ENCODE measurements around the gene HS3ST4.
"Not testable (repeated sequence)": the region's sequence is repeated elsewhere in the genome, so short reads cannot be mapped to it uniquely, and the experiment has no call there.

The HS3ST4 gene

DNA sequence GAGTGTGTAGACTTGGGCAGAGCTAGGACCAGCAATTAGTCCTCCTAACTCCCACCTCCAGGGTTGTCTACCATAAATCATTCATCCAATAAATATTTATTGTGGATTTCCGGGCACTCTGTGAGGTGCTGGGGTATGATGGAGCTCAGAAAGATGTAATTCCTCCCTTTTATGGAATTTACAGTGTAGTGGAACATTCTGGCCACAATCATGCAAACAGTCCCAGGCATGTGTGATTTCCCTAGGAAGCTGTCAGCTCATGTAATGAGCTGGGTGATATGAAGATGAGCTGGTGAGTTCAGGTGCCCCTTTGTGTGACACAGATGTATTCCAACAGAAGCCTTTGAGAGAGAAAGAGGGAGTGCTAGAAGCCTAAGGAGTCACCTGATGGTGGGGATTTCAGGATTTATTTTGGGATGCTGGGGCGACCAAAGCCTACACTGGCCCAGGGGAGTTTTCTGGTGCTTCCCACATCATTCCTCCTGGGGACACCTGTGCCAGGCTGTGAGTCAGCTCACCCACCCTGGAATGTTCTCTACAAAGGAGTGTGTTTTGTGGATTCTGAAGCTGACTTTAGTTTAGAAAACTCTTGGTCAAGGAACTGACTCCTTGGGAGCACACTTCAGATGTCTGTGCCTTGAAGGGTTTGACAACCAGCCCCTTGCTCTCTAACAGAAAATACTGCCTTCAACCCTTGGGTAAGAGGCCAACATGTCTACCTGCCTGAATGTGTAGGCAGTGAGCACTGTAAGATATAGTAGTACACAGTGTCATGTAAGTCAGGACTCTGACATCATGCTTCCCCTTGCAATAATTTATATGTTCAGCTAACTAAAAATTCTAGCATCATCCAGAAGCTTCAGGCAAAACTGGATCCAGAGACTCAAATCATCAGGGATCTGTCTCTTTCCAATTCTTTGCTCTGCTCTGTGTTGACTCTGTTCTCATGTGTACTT is 42.9 kb downstream of the HS3ST4 start:
- no peak for DNase-seq

DNA sequence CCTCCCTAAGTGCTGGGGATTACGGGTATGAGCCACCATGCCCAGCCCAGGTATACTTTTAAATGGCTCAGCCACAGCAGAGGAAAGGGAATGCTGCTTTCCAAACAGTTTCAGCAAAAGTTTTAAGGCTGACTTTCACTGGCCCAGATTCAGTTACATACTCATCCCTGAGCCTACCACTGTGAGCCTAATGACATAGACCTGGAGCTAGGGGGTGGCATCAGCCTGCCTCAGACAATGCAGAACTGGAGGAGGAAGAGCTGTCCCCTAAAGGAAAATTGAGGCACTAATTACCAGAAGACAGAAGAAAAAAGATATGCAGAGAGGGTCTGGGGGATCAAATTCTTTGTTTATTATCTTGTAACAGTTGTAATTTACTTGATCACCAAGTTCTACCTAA is 43.9 kb downstream of the HS3ST4 start:
- DNase-seq, result no peak

DNA sequence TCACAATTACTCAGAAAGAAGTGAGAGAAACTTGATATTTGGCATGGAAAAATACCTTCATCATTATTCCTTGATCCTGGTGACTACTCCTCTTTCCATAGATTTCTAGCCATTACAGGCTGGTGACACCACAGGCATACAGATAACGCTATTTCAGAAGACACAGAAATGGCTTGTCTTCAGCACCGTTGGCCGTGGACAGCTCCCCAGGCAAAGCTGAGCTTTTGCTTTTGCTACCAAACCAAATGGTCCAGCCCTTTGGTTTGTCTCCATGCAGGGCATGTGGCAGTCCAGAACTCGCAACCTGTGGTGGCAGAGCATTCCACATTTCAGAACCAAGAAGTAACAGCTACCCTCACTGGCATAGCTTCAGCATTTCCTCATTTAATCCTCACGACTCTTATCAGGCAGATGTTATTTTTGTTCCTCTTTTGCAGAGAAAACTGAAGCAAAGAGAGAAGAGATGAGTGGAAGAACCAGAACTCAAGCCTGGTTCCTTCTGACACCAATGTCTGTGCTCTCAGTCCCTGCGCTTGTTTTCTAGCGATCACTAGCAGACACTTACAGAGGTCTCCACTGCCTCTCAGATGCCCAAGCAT is 55.5 kb downstream of the HS3ST4 start:
- DNase-seq, result no peak

DNA sequence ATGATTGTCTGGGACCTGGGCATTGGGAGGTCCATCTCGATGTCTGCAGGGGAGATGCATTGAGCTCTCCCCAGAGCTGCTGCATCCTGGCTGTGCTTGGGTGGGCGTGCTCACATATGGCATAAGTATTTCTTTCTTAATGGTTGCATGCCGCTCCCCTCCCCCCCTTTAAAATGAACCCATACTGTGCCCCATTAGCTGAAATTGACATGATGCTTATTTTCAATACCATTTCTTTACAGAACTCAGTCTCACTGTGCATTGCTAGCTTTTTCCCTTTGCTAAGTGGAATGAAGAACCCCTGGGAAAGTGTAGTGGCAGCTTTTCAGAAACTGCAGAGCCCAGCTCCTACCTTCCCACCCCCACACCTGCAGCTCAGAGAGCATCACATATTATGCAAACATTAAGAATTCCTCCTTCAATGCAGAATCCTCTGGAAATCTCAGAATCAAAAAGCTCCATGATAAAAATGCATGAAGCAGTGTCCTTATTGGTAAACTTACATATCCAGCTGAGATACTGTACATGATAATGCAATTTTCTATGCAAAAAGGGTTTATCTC is 56.4 kb downstream of the HS3ST4 start:
- DNase-seq, result no peak

DNA sequence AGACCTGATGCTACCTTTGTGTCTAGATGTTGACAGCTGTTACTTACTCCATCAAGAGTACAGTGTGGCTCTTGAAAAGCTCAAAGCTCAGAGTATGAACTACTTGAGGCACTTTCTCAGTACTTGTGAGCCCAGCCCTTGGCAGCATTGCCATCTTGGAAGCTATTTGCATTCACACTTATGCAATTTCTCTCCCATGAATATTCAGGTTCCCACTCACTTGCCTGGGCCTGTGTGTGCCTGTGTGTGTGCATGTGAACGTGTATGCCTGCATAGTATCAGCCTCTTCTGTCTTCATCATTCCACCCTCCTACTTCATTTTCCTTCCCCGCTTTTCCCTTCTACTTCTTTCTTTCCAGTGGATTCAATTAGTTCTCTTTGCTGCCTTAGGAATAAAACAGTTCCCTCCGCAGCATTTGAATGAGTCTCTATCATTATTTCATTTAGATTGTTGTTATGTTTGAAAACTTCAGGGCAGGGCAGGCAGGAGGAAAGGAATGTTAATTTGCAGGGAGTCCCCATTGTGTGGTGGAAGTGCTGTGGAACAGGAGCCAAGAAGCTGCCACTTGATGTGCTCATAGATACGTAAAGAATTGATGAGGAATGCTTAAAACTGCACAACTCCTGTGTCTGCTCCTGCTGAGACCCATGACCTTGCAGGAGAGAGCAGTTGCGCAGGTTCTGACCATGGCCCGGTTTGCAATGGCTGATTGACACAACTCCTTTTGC is 58.9 kb downstream of the HS3ST4 start:
- DNase-seq, result no peak

DNA sequence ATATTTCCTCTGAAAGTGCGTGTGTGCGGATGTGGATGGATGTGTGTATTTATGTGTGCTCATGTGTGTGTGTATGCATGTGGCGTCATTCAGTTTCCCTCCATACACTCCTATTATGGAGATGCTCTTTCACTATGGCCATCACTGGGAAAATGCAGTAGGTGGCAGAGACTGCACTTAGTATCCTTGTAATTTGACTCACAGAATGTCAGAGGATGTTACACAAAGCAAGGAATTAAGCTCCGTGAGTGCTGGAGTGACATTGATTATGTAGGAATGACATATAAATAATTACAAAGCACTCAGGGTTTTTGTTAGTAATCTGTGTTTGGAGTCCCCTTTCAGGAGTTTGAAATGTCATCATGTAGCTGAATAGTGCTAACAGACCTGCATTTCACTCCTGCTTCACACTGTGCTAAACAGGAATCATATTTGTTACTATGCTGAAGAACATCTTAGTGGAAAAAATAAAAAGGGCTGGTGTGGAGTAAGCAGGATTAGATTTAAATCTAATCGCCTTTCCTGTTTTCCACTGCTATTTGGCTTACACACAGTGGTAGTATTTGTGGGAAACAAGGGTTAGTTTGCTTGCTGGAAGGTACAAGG is 59.6 kb downstream of the HS3ST4 start:
- no peak for DNase-seq

DNA sequence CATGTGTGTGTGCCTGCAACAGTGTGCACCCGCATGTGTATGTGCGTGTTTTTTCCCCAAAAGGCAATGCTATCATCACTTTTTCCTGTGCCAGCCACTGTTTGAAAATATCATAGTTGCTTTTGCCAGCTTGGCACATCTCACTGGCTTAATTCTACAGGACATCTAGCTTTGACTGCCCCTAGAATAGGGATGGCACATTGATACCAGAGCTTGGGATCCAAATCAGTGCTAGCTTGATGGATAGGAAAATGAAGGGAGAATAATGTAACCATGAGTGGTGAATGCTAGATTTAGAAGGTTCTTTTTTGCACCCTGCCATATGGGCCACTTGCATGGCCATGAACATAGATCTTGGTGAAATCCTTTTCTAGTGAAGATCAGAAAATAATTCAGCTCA is 72.7 kb downstream of the HS3ST4 start:
- DNase-seq, result no peak

DNA sequence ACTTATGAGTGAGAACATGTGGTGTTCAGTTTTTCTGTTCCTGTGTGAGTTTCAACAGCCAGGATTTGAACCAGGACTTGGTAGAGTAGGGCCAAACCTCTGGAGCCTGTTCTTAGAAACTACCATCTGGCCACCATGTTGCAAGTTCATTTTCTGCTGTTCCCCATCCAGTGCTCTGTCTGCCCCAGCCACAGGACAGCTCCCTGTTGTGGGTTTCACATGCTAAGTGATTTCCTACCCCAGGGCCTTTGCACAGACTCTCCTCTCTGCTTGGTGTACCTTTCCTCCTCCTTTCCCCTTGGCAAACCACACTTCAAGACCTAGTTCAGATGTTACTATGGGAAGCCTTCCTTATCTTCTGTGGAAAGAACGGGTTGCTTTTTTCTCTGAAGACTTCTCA is 79.5 kb downstream of the HS3ST4 start:
- no peak for DNase-seq

DNA sequence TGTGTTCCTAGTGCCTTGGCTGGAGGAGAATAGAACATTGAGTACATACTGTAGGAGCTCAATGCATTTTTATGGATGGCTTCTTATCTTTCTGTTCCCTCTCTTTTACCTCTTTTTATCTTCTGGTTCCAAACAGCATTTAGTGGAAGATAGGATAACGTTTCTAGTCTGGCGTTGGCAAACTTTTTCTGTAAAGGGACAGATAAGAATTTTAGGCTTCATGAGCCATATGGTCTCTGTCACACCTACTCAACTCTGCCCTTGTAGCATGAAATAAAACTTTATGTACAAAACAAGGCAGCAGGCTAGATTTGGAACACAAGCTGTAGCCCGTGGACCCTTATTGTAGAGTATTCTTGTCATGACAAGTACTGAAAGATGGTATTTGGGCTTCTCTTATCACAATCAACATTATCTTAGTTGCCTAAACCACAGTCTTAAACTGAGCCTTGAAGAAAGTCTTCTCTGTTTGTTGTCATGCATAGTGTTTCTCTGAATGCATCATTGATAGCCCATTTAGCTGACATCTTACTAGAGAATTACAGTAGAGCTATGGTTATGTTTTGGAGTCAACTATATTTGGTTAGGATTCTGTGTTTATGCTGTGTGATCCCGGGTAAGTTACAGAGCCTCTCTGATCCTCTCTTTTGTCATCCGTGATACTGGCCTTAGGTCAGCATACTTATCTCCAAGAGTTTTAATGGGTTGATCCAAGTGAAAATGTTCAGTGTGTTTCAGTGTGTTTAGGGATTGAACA is 80.2 kb downstream of the HS3ST4 start:
- no peak for DNase-seq

DNA sequence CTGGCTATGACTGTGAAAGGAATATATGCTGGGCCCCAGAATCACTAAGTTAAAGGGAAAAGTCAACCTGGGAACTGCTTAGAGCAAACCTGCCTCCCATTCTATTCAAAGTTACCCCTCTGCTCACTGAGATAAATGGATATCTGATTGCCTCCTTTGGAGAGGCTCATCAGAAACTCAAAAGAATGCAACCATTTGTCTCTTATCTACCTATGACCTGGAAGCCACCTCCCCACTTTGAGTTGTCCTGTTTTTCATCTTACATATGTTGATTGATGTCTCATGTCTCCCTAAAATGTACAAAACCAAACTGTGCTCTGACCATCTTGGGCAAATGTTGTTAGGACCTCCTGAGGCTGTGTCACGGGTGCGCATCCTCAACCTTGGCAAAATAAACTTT is 84.5 kb downstream of the HS3ST4 start:
- DNase-seq, result not testable (repeated sequence)

DNA sequence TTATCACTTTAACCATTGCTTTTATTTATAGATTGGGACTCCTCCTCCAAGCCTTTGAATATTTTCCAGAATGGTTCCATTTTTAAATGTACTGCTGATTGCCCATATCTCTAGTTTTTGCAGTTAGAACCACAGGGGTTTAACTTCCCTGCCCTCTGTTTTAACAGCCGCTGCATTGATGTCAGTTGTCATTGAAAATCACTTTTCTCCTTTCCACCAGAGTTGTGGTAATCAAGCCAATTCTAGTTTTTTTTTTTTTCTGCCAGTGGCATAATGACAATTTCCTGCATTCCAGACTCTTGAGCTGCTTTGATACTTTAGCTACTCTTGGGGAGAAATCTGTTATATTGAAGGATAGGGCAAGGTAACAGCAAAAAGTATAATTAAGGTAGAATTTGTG is 91.5 kb downstream of the HS3ST4 start:
- no peak for DNase-seq

DNA sequence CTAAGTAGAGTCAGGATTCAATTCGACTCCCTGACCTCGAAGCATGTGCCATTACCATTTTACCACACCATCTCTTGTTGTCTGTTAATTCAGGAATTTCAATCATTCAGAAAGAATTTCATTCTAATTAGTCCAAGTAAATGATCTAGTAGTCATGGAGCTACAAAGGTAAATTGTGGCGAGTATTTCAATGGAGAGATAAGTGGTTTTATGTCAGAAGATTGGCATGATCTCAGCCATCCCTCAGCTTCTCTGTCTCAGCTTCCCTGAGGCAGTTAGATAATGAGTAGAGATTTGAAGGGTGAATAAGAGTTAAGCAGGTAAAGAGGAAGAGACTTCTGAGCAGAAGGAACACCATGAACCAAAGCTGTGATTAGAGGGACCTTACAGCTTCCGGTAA is 93.6 kb downstream of the HS3ST4 start:
- no peak for DNase-seq

DNA sequence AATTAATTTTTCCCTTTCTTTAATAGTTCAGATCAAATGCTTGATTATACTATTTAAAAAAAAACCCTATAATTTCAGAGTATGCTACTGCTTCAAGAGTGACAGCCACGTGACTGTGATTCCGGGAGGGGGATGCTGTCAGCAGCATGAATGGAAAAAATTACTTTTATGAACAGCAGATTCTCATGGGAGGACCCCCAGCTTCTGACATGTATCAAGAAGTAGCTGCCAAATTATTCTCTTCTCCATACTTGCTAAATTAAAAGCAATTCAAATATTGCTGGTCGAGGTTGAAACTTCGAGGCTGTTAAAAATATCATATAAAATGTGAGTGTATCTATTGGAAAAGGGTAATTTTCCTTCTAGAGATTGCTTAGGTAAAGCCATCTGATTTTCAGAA is 95.0 kb downstream of the HS3ST4 start:
- DNase-seq, result no peak

DNA sequence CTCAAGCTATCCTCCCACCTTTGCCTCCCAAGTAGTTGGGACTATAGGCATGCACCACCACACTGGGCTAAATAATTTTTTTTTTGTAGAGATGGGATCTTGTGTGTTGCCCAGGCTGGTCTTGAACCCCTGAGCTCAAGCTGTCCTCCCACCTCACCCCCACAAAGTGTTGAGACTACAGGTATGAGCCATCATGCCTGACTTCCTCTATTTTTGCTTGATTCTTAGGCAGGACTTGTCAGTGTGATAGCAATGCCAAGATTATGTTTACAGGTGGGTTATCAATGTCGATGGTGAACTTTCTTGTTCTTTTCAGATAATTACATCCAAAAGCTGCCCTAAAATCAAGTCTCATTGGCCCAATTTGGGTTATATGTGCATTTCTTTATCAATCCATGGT is 96.9 kb downstream of the HS3ST4 start:
- DNase-seq, result no peak

DNA sequence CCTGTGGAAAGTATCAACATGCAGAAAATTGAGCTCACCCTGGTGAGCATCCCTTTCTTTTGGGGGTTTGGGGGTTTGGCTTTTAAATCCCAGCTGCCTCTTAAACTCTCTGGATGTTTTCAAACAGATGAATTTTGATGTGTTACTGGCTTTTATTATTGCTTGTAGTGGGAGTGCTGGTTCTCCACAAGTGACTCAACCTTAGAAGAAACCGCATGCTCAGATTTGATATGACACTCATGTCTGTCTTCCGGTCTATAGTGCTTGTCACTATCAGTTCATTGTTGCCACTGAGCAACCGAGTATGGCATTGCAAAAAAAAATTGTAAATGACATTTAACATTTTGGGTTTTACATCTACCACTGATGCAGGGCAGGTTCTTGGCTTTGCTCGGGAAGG is 104.5 kb downstream of the HS3ST4 start:
- DNase-seq, result no peak

DNA sequence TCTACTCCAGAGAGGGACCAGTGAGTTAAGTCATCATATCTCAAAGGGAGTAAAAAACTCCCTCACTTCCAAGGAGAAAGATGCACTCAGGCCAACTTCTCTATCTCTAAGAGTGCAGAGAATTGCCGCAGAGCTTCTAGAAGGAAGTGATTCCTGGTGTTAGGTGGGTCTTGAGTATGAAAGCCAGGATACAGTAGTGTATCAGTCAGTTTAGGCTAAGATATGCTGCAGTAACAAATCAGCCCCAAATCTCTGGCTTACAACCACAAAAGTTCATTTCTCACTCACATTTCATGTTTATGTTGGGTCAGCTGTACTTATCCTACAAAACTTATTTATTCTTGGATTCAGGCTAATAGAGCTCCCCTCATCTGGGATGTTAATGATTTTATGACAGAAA is 106.3 kb downstream of the HS3ST4 start:
- DNase-seq, result no peak

DNA sequence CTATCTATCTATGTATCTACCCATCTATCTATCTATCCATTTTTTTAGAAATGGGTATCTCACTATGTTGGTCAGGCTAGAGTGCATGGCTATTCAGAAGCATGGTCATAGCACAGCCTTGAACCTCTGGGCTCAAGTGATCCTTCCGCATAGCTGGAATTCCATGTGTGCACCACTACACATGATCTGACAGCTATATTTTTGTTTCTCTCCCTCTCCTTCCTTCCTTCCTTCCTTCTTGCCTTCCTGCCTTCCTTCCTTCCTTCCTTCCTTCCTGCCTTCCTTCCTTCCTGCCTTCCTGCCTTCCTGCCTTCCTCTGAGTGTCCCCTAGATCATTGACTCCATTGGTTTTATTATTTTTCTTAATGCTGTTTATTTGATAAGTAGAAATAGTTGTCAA is 108.1 kb downstream of the HS3ST4 start:
- no peak for DNase-seq

DNA sequence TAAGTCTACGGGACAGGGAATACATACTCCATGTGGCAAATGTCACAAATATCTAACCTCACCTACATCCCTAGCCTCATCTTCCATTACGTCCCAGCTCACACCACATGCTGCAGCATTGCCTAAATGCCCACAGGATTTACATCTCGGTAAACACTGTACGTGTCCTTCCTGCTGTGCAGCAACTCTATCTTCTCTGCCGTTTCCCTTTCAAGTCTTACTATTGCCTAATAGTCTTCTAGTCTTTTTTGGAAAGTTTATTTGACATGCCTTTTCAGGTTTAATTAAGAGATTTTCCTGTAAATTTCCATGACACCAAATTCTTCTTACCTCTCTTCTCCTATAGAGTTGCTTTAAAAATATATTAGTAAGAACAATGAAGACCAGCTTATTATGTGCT is 120.5 kb downstream of the HS3ST4 start:
- no peak for DNase-seq

DNA sequence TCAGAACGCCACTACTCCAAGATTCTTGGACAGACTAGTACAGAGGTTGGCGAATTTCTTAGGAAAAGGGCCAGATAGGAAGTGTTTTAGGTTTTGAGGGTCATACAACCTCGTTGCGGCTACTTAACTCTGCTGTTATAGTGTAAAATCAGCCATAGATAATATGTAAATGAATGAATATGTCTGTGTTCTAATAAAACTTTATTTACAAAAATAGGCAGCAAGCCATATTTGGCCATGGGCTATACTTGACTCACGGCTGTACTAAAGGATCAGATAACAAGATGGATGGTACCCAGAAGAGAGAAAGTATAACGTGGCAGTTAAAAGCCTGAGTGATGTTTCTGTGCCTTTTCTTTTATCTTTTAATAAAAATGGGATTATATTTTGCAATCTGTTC is 125.5 kb downstream of the HS3ST4 start:
- DNase-seq, result no peak

DNA sequence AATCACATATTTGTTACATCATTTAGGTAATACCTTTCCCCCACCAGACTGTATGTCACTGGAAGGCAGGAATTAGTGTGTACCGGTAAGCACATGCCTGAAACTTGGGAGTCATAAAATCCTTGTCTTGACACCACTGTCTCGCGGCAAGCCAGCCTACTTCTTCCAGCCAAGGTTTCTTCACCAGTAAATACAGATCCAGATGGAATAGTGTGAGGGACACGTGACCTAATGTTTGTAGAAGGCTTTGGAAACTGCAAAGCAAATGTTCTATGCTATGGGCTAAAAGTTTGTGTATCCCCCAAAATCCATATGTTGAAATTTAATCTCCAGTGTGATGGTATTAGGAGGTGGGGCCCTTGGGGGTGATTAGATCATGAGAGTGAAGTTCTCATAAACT is 126.1 kb downstream of the HS3ST4 start:
- no peak for DNase-seq

DNA sequence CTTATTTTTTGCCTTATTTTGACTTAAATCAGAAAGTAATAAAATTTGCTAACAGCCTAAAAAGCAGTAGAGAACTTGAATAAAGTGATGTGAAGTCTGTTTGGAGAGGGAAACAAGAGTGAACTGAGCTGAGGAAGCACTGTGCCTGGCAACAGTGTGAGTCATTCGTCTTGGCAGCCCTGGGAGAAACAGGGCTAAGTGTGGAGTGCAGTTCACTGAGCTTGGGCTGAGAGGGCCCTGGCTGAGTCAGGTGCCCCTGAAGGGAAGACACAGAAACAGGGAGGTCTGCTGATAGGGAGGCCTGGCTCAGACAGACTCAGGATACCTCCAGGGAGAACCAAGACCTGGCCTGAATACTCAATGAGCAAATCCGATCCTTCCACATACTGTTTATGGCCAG is 132.1 kb downstream of the HS3ST4 start:
- DNase-seq, result no peak

DNA sequence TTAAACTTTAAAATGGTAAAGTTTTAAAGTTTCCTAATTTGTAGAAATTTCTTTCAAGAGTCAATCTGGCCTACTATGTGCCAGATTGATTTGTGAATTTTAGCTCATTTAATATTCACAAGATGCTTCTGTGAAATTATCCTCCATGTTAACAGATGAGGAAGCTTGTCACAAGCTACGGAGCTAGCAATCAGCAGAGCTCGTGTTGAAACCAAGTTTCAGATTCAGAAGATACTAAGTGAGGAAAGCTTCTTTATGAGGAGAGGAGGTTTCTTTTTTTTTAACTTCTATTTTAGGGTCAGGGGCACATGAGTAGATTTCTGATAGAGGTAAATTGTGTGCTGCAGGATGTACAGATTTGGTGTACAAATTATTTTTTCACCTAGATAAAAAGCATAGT is 135.9 kb downstream of the HS3ST4 start:
- DNase-seq, result no peak

Measured in NCI-H345 (cell line).